ENCODE results near the gene EMC7. TPM values are rescaled to one million over a fixed set of nuclear protein-coding genes. Genes with fewer than 3 reads are reported as not detected.

Gene EMC7
- total and polyA plus RNA-seq, 2 of the 13 experiments (the other 11 are each of a cell fraction or from before 2014, with no cell fraction given), result 46.8 to 113 TPM

DNA sequence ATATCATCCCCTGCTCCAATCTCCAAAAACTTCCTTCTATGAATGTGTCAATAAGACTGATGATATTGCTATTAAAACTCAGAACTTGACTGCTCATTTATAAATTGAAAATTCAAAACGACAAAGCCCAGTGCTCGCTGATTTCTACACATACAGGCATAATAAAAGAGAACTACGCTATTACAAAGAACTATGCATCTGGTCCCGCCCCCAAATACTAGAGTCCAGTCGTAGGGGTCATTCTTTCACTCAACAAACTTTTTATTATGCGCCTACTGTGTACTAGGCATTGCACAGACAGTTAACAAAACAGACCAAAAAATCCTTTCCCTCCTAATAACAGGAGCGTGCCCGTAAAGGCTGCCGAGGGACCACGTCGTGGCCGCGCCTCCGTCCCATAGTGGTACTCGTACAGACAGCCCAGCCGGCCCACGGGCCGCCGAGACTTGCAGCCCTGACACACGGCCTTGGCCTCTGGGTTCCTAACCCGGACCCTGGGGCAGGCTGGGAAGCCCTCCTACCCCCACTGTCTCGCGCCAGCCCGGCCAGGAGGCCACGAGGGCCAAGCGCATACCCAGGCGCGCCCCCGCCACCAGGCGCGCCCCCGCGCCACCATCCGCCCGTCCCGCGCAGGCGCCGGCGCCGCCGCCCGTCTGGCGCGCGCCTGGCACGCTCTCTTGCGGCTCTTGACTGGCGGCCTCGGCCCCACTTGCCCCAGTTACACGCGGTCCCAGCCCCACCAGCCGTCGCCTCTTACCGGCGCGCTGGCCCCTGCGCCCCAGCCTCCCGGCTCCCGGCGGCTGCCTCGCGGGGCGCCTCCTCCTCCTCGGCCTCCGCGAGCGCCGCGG is 63.4 kb downstream of the EMC7 start (continued):
- TF ChIP-seq ZNF441 (CRISPR knock-in tag; IDR thresholded peaks at IDR 0.05; ENCODE audit: borderline replicate concordance) (peak; percentile 79; the same call in 1 of the 2 replicates), TRIM24 (CRISPR knock-in tag; IDR thresholded peaks at IDR 0.05) (no peak), ZNF207 (IDR thresholded peaks at IDR 0.05; ENCODE audit: borderline replicate concordance) (no peak), ZNF720 (CRISPR knock-in tag; IDR thresholded peaks at IDR 0.05) (no peak), ZNF138 (CRISPR knock-in tag; IDR thresholded peaks at IDR 0.05; ENCODE audit: low read depth) (no peak), ZNF253 (CRISPR knock-in tag; IDR thresholded peaks at IDR 0.05; ENCODE audit: borderline replicate concordance) (no peak), KDM5B (CRISPR knock-in tag; IDR thresholded peaks at IDR 0.05; ENCODE audit: borderline replicate concordance) (peak; percentile 54; the same call in 1 of the 2 replicates), SP4 (CRISPR knock-in tag; IDR thresholded peaks at IDR 0.05) (peak; percentile 61; the same call in 1 of the 2 replicates), ATF7-NPFF (CRISPR knock-in tag; IDR thresholded peaks at IDR 0.05; ENCODE audit: low read depth) (0 out of 2 replicates have a peak, but pooled peaks have one; percentile 24), ZNF17 (CRISPR knock-in tag; IDR thresholded peaks at IDR 0.05) (no peak), TCF7L2 (IDR thresholded peaks at IDR 0.05; ENCODE audit: low read depth, low read length) (no peak), GPN1 (CRISPR knock-in tag; IDR thresholded peaks at IDR 0.05; ENCODE audit: borderline replicate concordance) (no peak), PAF1 (CRISPR knock-in tag; IDR thresholded peaks at IDR 0.05) (no peak), ZNF670 (CRISPR knock-in tag; IDR thresholded peaks at IDR 0.05; ENCODE audit: borderline replicate concordance) (no peak), ELF4 (CRISPR knock-in tag; IDR thresholded peaks at IDR 0.05; ENCODE audit: borderline replicate concordance) (no peak), ZNF546 (CRISPR knock-in tag; conservative IDR thresholded peaks at IDR 0.05) (peak; percentile 89), ZBTB25 (CRISPR knock-in tag; IDR thresholded peaks at IDR 0.05) (peak; percentile 38; the same call in 1 of the 2 replicates), EED (CRISPR knock-in tag; IDR thresholded peaks at IDR 0.05) (no peak), ZNF160 (CRISPR knock-in tag; IDR thresholded peaks at IDR 0.05) (peak; percentile 66; the same call in 1 of the 2 replicates), TEAD2 (CRISPR knock-in tag; IDR thresholded peaks at IDR 0.05) (no peak), SP1 (IDR thresholded peaks at IDR 0.05) (no peak), SP1 (CRISPR knock-in tag; IDR thresholded peaks at IDR 0.05) (no peak), ZKSCAN5 (CRISPR knock-in tag; IDR thresholded peaks at IDR 0.05) (no peak), ZNF205 (CRISPR knock-in tag; IDR thresholded peaks at IDR 0.05) (0 out of 2 replicates have a peak, but pooled peaks have one; percentile 28), CCAR2 (optimal IDR thresholded peaks at IDR 0.05; ENCODE audit: low read depth, low read length) (no peak), RORA (CRISPR knock-in tag; IDR thresholded peaks at IDR 0.05) (no peak)
- TF ChIP-seq, protein P1, sequence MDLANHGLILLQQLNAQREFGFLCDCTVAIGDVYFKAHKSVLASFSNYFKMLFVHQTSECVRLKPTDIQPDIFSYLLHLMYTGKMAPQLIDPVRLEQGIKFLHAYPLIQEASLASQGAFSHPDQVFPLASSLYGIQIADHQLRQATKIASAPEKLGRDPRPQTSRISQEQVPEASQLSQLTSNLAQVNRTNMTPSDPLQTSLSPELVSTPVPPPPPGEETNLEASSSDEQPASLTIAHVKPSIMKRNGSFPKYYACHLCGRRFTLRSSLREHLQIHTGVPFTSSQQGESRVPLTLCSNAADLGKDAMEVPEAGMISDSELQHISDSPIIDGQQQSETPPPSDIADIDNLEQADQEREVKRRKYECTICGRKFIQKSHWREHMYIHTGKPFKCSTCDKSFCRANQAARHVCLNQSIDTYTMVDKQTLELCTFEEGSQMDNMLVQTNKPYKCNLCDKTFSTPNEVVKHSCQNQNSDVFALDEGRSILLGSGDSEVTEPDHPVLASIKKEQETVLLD (CRISPR knock-in tag; IDR thresholded peaks at IDR 0.05; ENCODE audit: low read depth), result no peak; the same call in 1 of the 2 replicates
- TF ChIP-seq, protein P2, sequence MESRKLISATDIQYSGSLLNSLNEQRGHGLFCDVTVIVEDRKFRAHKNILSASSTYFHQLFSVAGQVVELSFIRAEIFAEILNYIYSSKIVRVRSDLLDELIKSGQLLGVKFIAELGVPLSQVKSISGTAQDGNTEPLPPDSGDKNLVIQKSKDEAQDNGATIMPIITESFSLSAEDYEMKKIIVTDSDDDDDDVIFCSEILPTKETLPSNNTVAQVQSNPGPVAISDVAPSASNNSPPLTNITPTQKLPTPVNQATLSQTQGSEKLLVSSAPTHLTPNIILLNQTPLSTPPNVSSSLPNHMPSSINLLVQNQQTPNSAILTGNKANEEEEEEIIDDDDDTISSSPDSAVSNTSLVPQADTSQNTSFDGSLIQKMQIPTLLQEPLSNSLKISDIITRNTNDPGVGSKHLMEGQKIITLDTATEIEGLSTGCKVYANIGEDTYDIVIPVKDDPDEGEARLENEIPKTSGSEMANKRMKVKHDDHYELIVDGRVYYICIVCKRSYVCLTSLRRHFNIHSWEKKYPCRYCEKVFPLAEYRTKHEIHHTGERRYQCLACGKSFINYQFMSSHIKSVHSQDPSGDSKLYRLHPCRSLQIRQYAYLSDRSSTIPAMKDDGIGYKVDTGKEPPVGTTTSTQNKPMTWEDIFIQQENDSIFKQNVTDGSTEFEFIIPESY (CRISPR knock-in tag; IDR thresholded peaks at IDR 0.05), result no peak

Data from HepG2 (cell line).